ENCODE results near the gene ERN1. TPM values are rescaled to one million over a fixed set of nuclear protein-coding genes. Genes with fewer than 3 reads are reported as not detected.

Gene ERN1
- total RNA-seq, 1 experiment from 2014 or later = 8.0 TPM

DNA sequence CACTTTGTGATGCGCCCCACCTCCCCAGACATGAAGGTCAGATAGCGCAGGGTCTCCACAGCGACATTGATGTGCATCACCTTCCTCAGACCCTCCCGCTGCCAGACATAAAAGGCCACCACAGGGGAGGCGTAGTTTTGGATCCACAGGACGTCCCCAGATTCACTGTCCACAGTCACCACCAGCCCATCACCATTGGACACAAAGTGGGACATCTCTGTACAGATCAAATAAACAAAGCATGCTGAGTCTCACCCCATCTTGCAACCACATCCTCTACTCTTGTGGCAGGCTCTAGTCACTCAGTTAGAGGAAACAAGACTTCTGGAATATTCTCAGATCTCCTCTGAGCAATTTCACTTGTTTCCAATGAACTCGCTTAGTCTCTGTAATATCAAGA, 63.2 kb downstream of the ERN1 start:
- Histone ChIP-seq H3K27ac (ENCODE audit: low read depth, low read length, poor library complexity, severe bottlenecking) (no peak overlapping the region), H3K36me3 (ENCODE audit: insufficient read depth, low read length, poor library complexity, severe bottlenecking) (no peaks in the 10 kb centered on the region), H3K4me1 (ENCODE audit: insufficient read depth, low read length, poor library complexity, severe bottlenecking) (no peaks in the 10 kb centered on the region), H3K27me3 (replicated peaks; ENCODE audit: insufficient read depth, low read depth, low read length, poor library complexity) (no peaks in the 10 kb centered on the region), H3K4me3 (ENCODE audit: low read depth, low read length, poor library complexity, severe bottlenecking) (no peak overlapping the region), H3K9me3 (ENCODE audit: low read depth, low read length, poor library complexity, severe bottlenecking) (peaks cover 3% of the 10 kb centered on the region)
- POLR2A ChIA-PET (ENCODE audit: low non-redundant PET) = no interaction called here
- intact Hi-C loops (cut with micrococcal nuclease; ENCODE audit: unreplicated experiment) = no loop called here
- TF ChIP-seq, protein P1, sequence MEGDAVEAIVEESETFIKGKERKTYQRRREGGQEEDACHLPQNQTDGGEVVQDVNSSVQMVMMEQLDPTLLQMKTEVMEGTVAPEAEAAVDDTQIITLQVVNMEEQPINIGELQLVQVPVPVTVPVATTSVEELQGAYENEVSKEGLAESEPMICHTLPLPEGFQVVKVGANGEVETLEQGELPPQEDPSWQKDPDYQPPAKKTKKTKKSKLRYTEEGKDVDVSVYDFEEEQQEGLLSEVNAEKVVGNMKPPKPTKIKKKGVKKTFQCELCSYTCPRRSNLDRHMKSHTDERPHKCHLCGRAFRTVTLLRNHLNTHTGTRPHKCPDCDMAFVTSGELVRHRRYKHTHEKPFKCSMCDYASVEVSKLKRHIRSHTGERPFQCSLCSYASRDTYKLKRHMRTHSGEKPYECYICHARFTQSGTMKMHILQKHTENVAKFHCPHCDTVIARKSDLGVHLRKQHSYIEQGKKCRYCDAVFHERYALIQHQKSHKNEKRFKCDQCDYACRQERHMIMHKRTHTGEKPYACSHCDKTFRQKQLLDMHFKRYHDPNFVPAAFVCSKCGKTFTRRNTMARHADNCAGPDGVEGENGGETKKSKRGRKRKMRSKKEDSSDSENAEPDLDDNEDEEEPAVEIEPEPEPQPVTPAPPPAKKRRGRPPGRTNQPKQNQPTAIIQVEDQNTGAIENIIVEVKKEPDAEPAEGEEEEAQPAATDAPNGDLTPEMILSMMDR (conservative IDR thresholded peaks at IDR 0.05; ENCODE audit: low read depth, low read length) = no peak
- TF ChIP-seq EZH2 (IDR thresholded peaks at IDR 0.05; ENCODE audit: borderline replicate concordance, low read depth, low read length, poor library complexity, severe bottlenecking) = no peak
- CTCF ChIA-PET = no interaction called here
- no peak for DNase-seq (ENCODE audit: low spot score)
- no TSS peak for BruUV-seq (replicated peaks)

DNA sequence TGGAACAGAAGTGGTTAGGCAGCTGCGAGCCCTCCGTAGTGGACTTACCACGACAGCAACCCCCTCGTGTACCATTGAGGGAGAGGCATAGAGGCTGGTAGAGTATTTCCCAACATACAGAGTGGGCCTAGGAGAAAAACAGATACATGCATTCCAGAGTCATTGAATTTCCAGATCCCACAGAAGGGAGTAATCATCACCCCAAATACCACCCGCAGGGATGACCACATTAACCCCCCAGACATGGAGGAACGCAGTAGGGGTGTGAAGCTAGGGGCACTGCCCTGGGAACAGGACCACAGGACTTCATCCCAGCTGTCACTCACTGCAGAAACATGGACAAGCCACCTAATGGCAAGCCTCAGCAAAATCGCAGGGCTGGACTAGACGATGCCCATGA, 64.8 kb downstream of the ERN1 start:
- H3K4me3 ChIP-seq (ENCODE audit: low read depth, low read length, poor library complexity, severe bottlenecking) = no peak overlapping the region
- ChIA-PET CTCF (no interaction called here), POLR2A (ENCODE audit: low non-redundant PET) (no interaction called here)
- no peak for TF ChIP-seq EZH2 (IDR thresholded peaks at IDR 0.05; ENCODE audit: borderline replicate concordance, low read depth, low read length, poor library complexity, severe bottlenecking)
- TF ChIP-seq, protein P1 (conservative IDR thresholded peaks at IDR 0.05; ENCODE audit: low read depth, low read length) = no peak
- peaks cover 3% of the 10 kb centered on the region for H3K9me3 ChIP-seq (ENCODE audit: low read depth, low read length, poor library complexity, severe bottlenecking)
- H3K27ac ChIP-seq (ENCODE audit: low read depth, low read length, poor library complexity, severe bottlenecking) = no peak overlapping the region
- H3K36me3 ChIP-seq (ENCODE audit: insufficient read depth, low read length, poor library complexity, severe bottlenecking) = no peaks in the 10 kb centered on the region
- no peaks in the 10 kb centered on the region for H3K4me1 ChIP-seq (ENCODE audit: insufficient read depth, low read length, poor library complexity, severe bottlenecking)
- no TSS peak for BruUV-seq (replicated peaks)
- DNase-seq (ENCODE audit: low spot score) = no peak
- H3K27me3 ChIP-seq (replicated peaks; ENCODE audit: insufficient read depth, low read depth, low read length, poor library complexity) = no peaks in the 10 kb centered on the region
- intact Hi-C loops (cut with micrococcal nuclease; ENCODE audit: unreplicated experiment) = no loop called here

DNA sequence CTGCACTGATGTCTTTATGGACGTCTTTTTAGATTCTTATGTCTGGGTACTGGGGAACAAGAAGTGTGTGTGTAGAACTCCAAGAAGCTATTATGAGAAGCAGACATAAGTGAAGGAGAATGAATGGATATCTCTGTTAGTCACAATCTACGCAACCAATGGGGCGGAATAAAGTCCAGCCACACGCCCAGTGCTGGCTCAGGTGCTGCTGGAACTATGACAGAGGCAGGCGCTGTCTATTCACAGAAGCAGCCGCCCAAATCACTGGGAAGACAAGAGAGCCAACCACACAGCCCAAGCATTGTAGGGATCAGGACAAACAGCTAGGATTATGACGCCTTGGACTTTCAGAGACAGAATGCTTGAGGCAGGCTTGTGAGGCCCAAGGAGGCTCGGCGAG, 65.6 kb downstream of the ERN1 start:
- H3K27me3 ChIP-seq (replicated peaks; ENCODE audit: insufficient read depth, low read depth, low read length, poor library complexity) = no peaks in the 10 kb centered on the region
- no peaks in the 10 kb centered on the region for H3K4me1 ChIP-seq (ENCODE audit: insufficient read depth, low read length, poor library complexity, severe bottlenecking)
- CTCF ChIA-PET = interaction anchor here (1.0 to 1.1 kb wide), 4 partner anchors 16 to 218 kb away, joined by 3 to 29 read pairs (median 4); no protein-coding TSS in a partner anchor
- intact Hi-C loops (cut with micrococcal nuclease; ENCODE audit: unreplicated experiment) = no loop called here
- no TSS peak for BruUV-seq (replicated peaks)
- no peak overlapping the region for H3K27ac ChIP-seq (ENCODE audit: low read depth, low read length, poor library complexity, severe bottlenecking)
- no peak for DNase-seq (ENCODE audit: low spot score)
- peaks cover 3% of the 10 kb centered on the region for H3K9me3 ChIP-seq (ENCODE audit: low read depth, low read length, poor library complexity, severe bottlenecking)
- TF ChIP-seq, protein P1 (conservative IDR thresholded peaks at IDR 0.05; ENCODE audit: low read depth, low read length) = no peak
- TF ChIP-seq EZH2 (IDR thresholded peaks at IDR 0.05; ENCODE audit: borderline replicate concordance, low read depth, low read length, poor library complexity, severe bottlenecking) = no peak
- no peaks in the 10 kb centered on the region for H3K36me3 ChIP-seq (ENCODE audit: insufficient read depth, low read length, poor library complexity, severe bottlenecking)
- H3K4me3 ChIP-seq (ENCODE audit: low read depth, low read length, poor library complexity, severe bottlenecking) = no peak overlapping the region
- POLR2A ChIA-PET (ENCODE audit: low non-redundant PET) = interaction anchor here (0.6 kb wide), 1 partner anchor 10 kb away, joined by 7 read pairs; no protein-coding TSS in a partner anchor
